HepG2 (cell line): Measurements from ENCODE around the gene ZNF845. TPM values are rescaled to one million over a fixed set of nuclear protein-coding genes. Genes with fewer than 3 reads are reported as not detected.

ENCODE experiments used
- ATAC-seq: fragments of 200-7000 bp; cut with Tn5 transposase; 3 replicates; pipeline ENCODE4 v1.9.1; 2020; ENCODE audit warnings: mild to moderate bottlenecking, moderate library complexity
- BruUV-seq: library from RNA; stranded (reverse); fragments of 400-500 nt; replicated peaks from 2 replicates; lab custom pipeline; 2021; lab: Mats Ljungman, UMichigan
- CTCF ChIA-PET: fragments of 300-600 bp; formaldehyde crosslinking; extraction: SDS; loops from one replicate; lab custom pipeline; 2021; ENCODE audit warnings: low total read pairs, inconsistent platforms, low intra/inter-chr PET ratio; lab: Yijun Ruan, JAX
- POLR2A ChIA-PET: fragments of 350-600 bp; sonication (Branson Sonifier 250); formaldehyde crosslinking; loops from one replicate; lab custom pipeline; 2020; ENCODE audit warnings: antibody characterized with exemption, inconsistent platforms; lab: Yijun Ruan, JAX
- DNase-seq: peaks from one replicate; pipeline ENCODE4 v3.0.0-alpha.2; 2015; ENCODE audit warnings: low spot score
- FAIRE-seq: peaks from 3 replicates; lab custom pipeline; 2011; peaks lifted over from hg19 to GRCh38; lab: Jason Lieb, UNC
- H2AFZ ChIP-seq: one replicate; pipeline ENCODE4 v1.6.1; 2011; ENCODE audit warnings: low read length, inconsistent platforms
- H3K27ac ChIP-seq: fragments of 300-600 bp; 3 replicates; pipeline ENCODE4 v1.8.0; 2011; ENCODE audit warnings: mixed run types, mild to moderate bottlenecking, mixed read lengths, low read length, inconsistent platforms; ENCODE audit not compliant: insufficient read depth; ENCODE audit errors: extremely low read length
- H3K27me3 ChIP-seq, 2 experiments: fragments of 200-600 bp in 1 of 2; 2 replicates in 1 of 2; 3 replicates in 1 of 2; pipeline versions ENCODE4 v1.6.0 to v1.8.0; 2011; ENCODE audit warnings: low read length in 2 of 2, mild to moderate bottlenecking in 2 of 2, moderate library complexity in 2 of 2, inconsistent platforms in 1 of 2; ENCODE audit not compliant: insufficient read depth in 2 of 2, control insufficient read depth in 1 of 2
- H3K36me3 ChIP-seq, 2 experiments: fragments of 200-600 bp in 1 of 2; replicated peaks in 1 of 2; 2 replicates in 1 of 2; 3 replicates in 1 of 2; pipeline versions ENCODE4 v1.5.1 to v1.8.0; 2011; ENCODE audit warnings: low read length in 2 of 2, inconsistent platforms in 1 of 2; ENCODE audit not compliant: insufficient read depth in 2 of 2, control insufficient read depth in 1 of 2
- H3K4me1 ChIP-seq: 2 replicates; pipeline ENCODE4 v1.5.1; 2012; ENCODE audit warnings: low read length, inconsistent platforms; ENCODE audit not compliant: insufficient read depth
- H3K4me2 ChIP-seq: 2 replicates; pipeline ENCODE4 v1.6.0; 2011; ENCODE audit warnings: low read depth, low read length, inconsistent platforms
- H3K4me3 ChIP-seq, 3 experiments: fragments of 200-600 bp in 1 of 3; sonication (generic), shearing (Covaris generic) in 1 of 3; replicated peaks in 1 of 3; 2 replicates each; pipeline ENCODE4 v1.5.1; 2011 to 2016; ENCODE audit warnings: low read length in 3 of 3, inconsistent platforms in 2 of 3, low read depth in 2 of 3, mild to moderate bottlenecking in 2 of 3, control low read depth in 1 of 3, mixed read lengths in 1 of 3; ENCODE audit not compliant: insufficient read depth in 1 of 3
- H3K79me2 ChIP-seq: one replicate; pipeline ENCODE4 v1.6.1; 2011; ENCODE audit warnings: low read length, inconsistent platforms; ENCODE audit not compliant: insufficient read depth
- H3K9ac ChIP-seq: 2 replicates; pipeline ENCODE4 v1.6.0; 2011; ENCODE audit warnings: mild to moderate bottlenecking, low read depth, low read length, inconsistent platforms; ENCODE audit not compliant: insufficient read depth
- H3K9me3 ChIP-seq: 2 replicates; pipeline ENCODE4 v1.5.1; 2012; ENCODE audit warnings: mild to moderate bottlenecking, low read length
- H4K20me1 ChIP-seq: 2 replicates; pipeline ENCODE4 v1.6.0; 2011; ENCODE audit warnings: inconsistent platforms, mild to moderate bottlenecking, low read length, moderate library complexity; ENCODE audit not compliant: insufficient read depth
- ATM ChIP-seq: fragments of 450-650 bp; IDR thresholded peaks from 2 replicates; pipeline ENCODE4 v1.7.1; 2017; ENCODE audit warnings: mild to moderate bottlenecking, borderline replicate concordance
- CBX2 ChIP-seq, 2 experiments: fragments of 200-600 bp in 1 of 2; sonication (generic); formaldehyde crosslinking in 1 of 2; IDR thresholded peaks; 2 replicates each; pipeline versions ENCODE4 v1.7.0 to v1.8.1; 2018 to 2022; ENCODE audit warnings: low read depth in 2 of 2, low read length in 1 of 2, mild to moderate bottlenecking in 1 of 2, missing genetic modification reagents in 1 of 2
- FOXA3 ChIP-seq: IDR thresholded peaks from 2 replicates; pipeline ENCODE4 v1.6.1; 2016; ENCODE audit warnings: missing genetic modification reagents, missing compliant biosample characterization
- FOXK2 ChIP-seq: fragments of 450-650 bp; IDR thresholded peaks from 2 replicates; pipeline ENCODE4 v1.6.1; 2016
- GMEB2 ChIP-seq: IDR thresholded peaks from 2 replicates; pipeline ENCODE4 v1.6.1; 2016; ENCODE audit warnings: missing biosample characterization, missing genetic modification reagents, low read depth
- MEIS2 ChIP-seq: sonication (generic); formaldehyde crosslinking; IDR thresholded peaks from 2 replicates; pipeline ENCODE4 v1.9.0; 2021; ENCODE audit warnings: mild to moderate bottlenecking, missing genetic modification reagents
- PHF8 ChIP-seq: sonication (generic); formaldehyde crosslinking; IDR thresholded peaks from 2 replicates; pipeline ENCODE4 v1.5.0; 2020; ENCODE audit warnings: missing genetic modification reagents
- SOX6 ChIP-seq, 2 experiments: fragments of 450-650 bp in 1 of 2; sonication (generic) in 1 of 2; formaldehyde crosslinking in 1 of 2; IDR thresholded peaks; 2 replicates each; pipeline versions ENCODE4 v1.4.0 to v1.6.1; 2017 to 2020; ENCODE audit warnings: antibody characterized with exemption in 1 of 2, mild to moderate bottlenecking in 1 of 2, missing genetic modification reagents in 1 of 2
- ZFP41 ChIP-seq: sonication (generic); formaldehyde crosslinking; IDR thresholded peaks from 2 replicates; pipeline ENCODE4 v1.4.0; 2020; ENCODE audit warnings: mild to moderate bottlenecking, missing genetic modification reagents, borderline replicate concordance
- ZNF225 ChIP-seq: sonication (generic); formaldehyde crosslinking; IDR thresholded peaks from 2 replicates; pipeline ENCODE4 v1.4.0; 2020; ENCODE audit warnings: mild to moderate bottlenecking, missing genetic modification reagents
- ZNF512B ChIP-seq: sonication (generic); formaldehyde crosslinking; IDR thresholded peaks from 2 replicates; pipeline ENCODE4 v1.5.1; 2020; ENCODE audit warnings: missing genetic modification reagents, mild to moderate bottlenecking, borderline replicate concordance
- ZNF563 ChIP-seq: sonication (generic); formaldehyde crosslinking; IDR thresholded peaks from 2 replicates; pipeline ENCODE4 v1.8.0; 2022; ENCODE audit warnings: mild to moderate bottlenecking, moderate library complexity, missing genetic modification reagents
- ZNF572 ChIP-seq: sonication (generic); formaldehyde crosslinking; IDR thresholded peaks from 2 replicates; pipeline ENCODE4 v1.5.1; 2020; ENCODE audit warnings: mild to moderate bottlenecking, missing genetic modification reagents
- ZNF607 ChIP-seq: sonication (generic); formaldehyde crosslinking; IDR thresholded peaks from 2 replicates; pipeline ENCODE4 v1.5.1; 2020; ENCODE audit warnings: missing genetic modification reagents, mild to moderate bottlenecking, borderline replicate concordance
- ZNF749 ChIP-seq: sonication (generic); formaldehyde crosslinking; IDR thresholded peaks from 2 replicates; pipeline ENCODE4 v1.8.0; 2022; ENCODE audit warnings: mild to moderate bottlenecking, missing genetic modification reagents, moderate library complexity, borderline replicate concordance
- WGBS: methylation state at CpG from one replicate; pipeline ENCODE4 v1.1.6; 2017; ENCODE audit warnings: low lambda C conversion rate; 5-methylcytosine and 5-hydroxymethylcytosine counted together
- in situ Hi-C: cut with HindIII; loops from 2 replicates; pipeline ENCODE4 v1.10.0; 2017; ENCODE audit warnings: low pct_unique_long_range_greater_than_20kb; ENCODE audit not compliant: extremely low pct_ligation_motif_present
- intact Hi-C: fragments of 100-400 bp; cut with micrococcal nuclease; formaldehyde crosslinking; loops from one replicate; pipeline ENCODE4 v1.10.0; 2022; ENCODE audit not compliant: unreplicated experiment
- polyA plus RNA-seq, 8 experiments: library from polyadenylated mRNA; depleted of rRNA in 3 of 8; stranded (reverse) in 7 of 8; unstranded in 1 of 8; fragments of >200 nt; fragmentation: Illumina TruSeq in 4 of 8; extraction: Trizol in 4 of 8; gene quantifications; 2 replicates each; pipeline versions ENCODE4 v1.2.1 to v1.2.3, GENCODE V29; 2011 to 2016; ENCODE audit warnings: low read depth in 4 of 8, missing spikeins in 1 of 8, mixed read lengths in 1 of 8; ENCODE audit not compliant: insufficient read depth in 1 of 8
- total RNA-seq, 5 experiments: library from RNA; depleted of rRNA; stranded (reverse); fragments of >200 nt; fragmentation: Illumina TruSeq; extraction: Trizol; gene quantifications; 2 replicates each; pipeline ENCODE4 v1.2.3, GENCODE V29; 2016; ENCODE audit warnings: low read depth in 1 of 5
- TF ChIP-seq, protein P1 (sequence below): sonication (generic); formaldehyde crosslinking; conservative IDR thresholded peaks from 2 replicates; pipeline ENCODE4 v1.8.0; 2022; ENCODE audit warnings: missing genetic modification reagents

The ZNF845 gene
- total and polyA plus RNA-seq, 2 of the 13 experiments (the other 11 are each of a cell fraction or from before 2014, with no cell fraction given): 1.7 to 9.6 TPM

- Histone ChIP-seq H3K27ac (no peak overlapping the region), H3K36me3 (peaks cover 0 to 3% of the 10 kb centered on the region in 2 experiments; a peak in 2 of 5 replicates), H3K4me2 (no peak overlapping the region), H3K9ac (no peak overlapping the region), H3K79me2 (no peaks in the 10 kb centered on the region), H2AFZ (no peak overlapping the region), H3K27me3 (no peaks in the 10 kb centered on the region; a peak in 1 of 5 replicates), H3K9me3 (no peaks in the 10 kb centered on the region), H3K4me1 (no peaks in the 10 kb centered on the region), H3K4me3 (no peak overlapping the region), H4K20me1 (no peaks in the 10 kb centered on the region)
- no TSS peak for BruUV-seq
- intact Hi-C loops: no loop called here
- no peak for TF ChIP-seq ZNF512B (CRISPR knock-in tag)
- TF ChIP-seq PHF8 (CRISPR knock-in tag): no peak
- no peak for TF ChIP-seq SOX6 (IDR thresholded peaks at IDR 0.05)
- no peak for TF ChIP-seq SOX6 (CRISPR knock-in tag; IDR thresholded peaks at IDR 0.05)
- TF ChIP-seq CBX2 (IDR thresholded peaks at IDR 0.05; ENCODE audit: low read depth, low read length): no peak
- TF ChIP-seq CBX2 (CRISPR knock-in tag; IDR thresholded peaks at IDR 0.05; ENCODE audit: low read depth): no peak
- no peak for TF ChIP-seq MEIS2
- no peak for TF ChIP-seq ZNF563 (CRISPR knock-in tag)
- no peak for TF ChIP-seq GMEB2 (CRISPR knock-in tag)
- TF ChIP-seq, protein P1, sequence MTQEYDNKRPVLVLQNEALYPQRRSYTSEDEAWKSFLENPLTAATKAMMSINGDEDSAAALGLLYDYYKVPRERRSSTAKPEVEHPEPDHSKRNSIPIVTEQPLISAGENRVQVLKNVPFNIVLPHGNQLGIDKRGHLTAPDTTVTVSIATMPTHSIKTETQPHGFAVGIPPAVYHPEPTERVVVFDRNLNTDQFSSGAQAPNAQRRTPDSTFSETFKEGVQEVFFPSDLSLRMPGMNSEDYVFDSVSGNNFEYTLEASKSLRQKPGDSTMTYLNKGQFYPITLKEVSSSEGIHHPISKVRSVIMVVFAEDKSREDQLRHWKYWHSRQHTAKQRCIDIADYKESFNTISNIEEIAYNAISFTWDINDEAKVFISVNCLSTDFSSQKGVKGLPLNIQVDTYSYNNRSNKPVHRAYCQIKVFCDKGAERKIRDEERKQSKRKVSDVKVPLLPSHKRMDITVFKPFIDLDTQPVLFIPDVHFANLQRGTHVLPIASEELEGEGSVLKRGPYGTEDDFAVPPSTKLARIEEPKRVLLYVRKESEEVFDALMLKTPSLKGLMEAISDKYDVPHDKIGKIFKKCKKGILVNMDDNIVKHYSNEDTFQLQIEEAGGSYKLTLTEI (CRISPR knock-in tag): no peak
- no peak for TF ChIP-seq FOXK2
- TF ChIP-seq ATM: no peak
- no peak for TF ChIP-seq ZFP41 (CRISPR knock-in tag)
- TF ChIP-seq ZNF572 (CRISPR knock-in tag): no peak
- no peak for TF ChIP-seq FOXA3 (CRISPR knock-in tag)
- no peak for TF ChIP-seq ZNF749
- TF ChIP-seq ZNF225 (CRISPR knock-in tag): no peak
- no peak for TF ChIP-seq ZNF607 (CRISPR knock-in tag)
- DNase-seq: no peak
- 49% methylated on average over 3 of the region's 3 CpGs for WGBS
- CTCF ChIA-PET: no interaction called here
- POLR2A ChIA-PET: no interaction called here
- ATAC-seq: no peak
- no peak for FAIRE-seq
- in situ Hi-C loops: no loop called here
These were observed 40.7 kb downstream of the ZNF845 start for GRCh38 chr19:53374288-53374687.
